NCI-H510A (cell line): ENCODE measurements around the gene DCK.

Experiments used
- DNase-seq: peaks from one replicate; lab custom pipeline; 2025; lab: John Stamatoyannopoulos, UW

DCK gene

GRCh38 chr4:71064521-71064920, 71.1 kb downstream of the DCK start:
- DNase-seq = no peak

DNA sequence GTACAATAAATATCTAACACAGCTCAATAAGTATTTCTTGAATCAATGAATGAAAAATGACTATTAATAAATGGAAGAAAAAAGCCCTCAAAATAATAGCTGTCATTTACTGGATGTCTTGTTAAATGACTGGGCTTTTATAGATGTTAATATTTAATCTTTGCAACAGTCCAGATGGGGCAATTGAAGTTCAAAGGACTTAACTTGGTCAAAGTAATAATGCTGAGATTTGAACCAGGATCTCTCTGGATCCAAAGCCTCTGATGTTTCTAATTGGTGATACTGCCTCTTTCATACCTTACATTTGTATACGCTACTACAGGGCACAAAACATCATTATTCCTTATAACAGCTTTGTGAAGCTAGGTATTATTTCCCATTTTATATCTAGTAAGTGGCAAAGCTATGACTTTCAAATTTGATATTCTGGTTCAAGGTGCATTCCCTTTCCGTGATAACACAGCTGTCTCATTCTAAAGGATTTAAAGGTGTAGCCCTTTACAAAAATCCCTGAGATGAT, 72.6 kb downstream of the DCK start:
- no peak for DNase-seq

GRCh38 chr4:71066737-71067716, 73.6 kb downstream of the DCK start:
- DNase-seq = no peak

DNA sequence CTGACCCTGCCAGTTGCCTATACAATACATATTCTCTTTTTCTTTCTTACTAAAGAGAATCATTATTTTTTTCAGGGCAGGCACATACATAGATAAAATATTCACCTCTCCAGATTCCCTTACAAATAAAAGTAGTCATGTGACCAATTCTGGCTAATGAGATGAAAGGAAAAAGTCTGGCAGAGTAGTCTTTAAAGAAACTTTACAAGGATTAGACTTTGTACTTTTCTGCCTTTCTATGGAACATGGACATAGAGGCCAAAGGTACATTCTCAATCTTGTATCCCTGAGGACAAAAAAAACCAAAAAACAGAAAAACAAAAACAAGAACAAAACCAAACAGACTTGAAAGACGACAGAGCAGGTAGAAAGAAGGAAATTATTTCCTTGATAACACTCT, 75.6 kb downstream of the DCK start:
- no peak for DNase-seq

- DNase-seq = no peak
Measured at GRCh38 chr4:71070015-71070414, 76.6 kb downstream of the DCK start.

DNA sequence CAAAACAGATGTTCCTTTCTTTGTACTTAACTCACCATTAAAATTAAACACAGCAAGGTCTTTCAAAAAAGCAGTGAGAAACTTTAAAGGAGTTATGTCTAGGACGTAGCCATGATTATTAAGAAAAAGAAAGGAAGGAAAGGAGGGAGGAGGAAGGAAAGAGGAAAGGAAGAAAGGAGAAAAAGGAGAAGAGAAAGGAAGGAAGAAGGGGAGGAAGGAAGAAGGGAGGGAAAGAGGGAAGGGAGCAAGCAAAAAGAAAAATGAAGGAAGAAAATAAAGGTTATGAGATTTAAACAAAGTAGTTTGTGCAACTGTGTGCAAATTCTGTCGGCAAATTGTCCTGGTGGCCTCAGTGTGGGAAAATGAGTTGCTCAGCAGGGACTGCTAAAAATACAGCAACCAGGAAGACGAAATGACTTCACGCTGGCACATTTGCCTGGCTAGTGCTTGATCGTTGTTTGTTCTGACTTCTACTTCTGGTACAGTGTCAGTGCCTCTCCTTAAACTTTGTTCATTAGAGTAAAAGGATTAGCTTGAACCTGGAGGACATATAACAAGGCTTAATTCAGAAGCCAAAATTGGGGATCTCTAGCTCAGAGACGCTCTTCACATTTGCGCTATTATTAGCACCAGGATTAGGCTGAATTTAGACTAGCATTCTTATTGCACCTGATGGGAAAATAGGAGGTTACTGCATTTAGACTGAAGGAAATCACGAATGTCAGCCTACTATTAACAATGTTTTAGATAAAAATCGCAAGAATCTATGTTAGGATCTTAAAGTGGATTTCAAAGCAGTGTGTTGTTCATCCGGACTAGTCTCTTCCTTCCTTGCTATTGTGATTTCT, 81.2 kb downstream of the DCK start:
- no peak for DNase-seq
